HepG2 (cell line): Measurements from ENCODE around the gene CAPN10. TPM values are rescaled to one million over a fixed set of nuclear protein-coding genes. Genes with fewer than 3 reads are reported as not detected.

ENCODE experiments used
- ATAC-seq: fragments of 200-7000 bp; cut with Tn5 transposase; 3 replicates; pipeline ENCODE4 v1.9.1; 2020; ENCODE audit warnings: mild to moderate bottlenecking, moderate library complexity
- BruUV-seq: library from RNA; stranded (reverse); fragments of 400-500 nt; replicated peaks from 2 replicates; lab custom pipeline; 2021; lab: Mats Ljungman, UMichigan
- CTCF ChIA-PET: fragments of 300-600 bp; formaldehyde crosslinking; extraction: SDS; loops from one replicate; lab custom pipeline; 2021; ENCODE audit warnings: low total read pairs, inconsistent platforms, low intra/inter-chr PET ratio; lab: Yijun Ruan, JAX
- POLR2A ChIA-PET: fragments of 350-600 bp; sonication (Branson Sonifier 250); formaldehyde crosslinking; loops from one replicate; lab custom pipeline; 2020; ENCODE audit warnings: antibody characterized with exemption, inconsistent platforms; lab: Yijun Ruan, JAX
- DNase-seq: peaks from one replicate; pipeline ENCODE4 v3.0.0-alpha.2; 2015; ENCODE audit warnings: low spot score
- FAIRE-seq: peaks from 3 replicates; lab custom pipeline; 2011; peaks lifted over from hg19 to GRCh38; lab: Jason Lieb, UNC
- H2AFZ ChIP-seq: one replicate; pipeline ENCODE4 v1.6.1; 2011; ENCODE audit warnings: low read length, inconsistent platforms
- H3K27ac ChIP-seq: fragments of 300-600 bp; 3 replicates; pipeline ENCODE4 v1.8.0; 2011; ENCODE audit warnings: mixed run types, mild to moderate bottlenecking, mixed read lengths, low read length, inconsistent platforms; ENCODE audit not compliant: insufficient read depth; ENCODE audit errors: extremely low read length
- H3K27me3 ChIP-seq, 2 experiments: fragments of 200-600 bp in 1 of 2; 2 replicates in 1 of 2; 3 replicates in 1 of 2; pipeline versions ENCODE4 v1.6.0 to v1.8.0; 2011; ENCODE audit warnings: low read length in 2 of 2, mild to moderate bottlenecking in 2 of 2, moderate library complexity in 2 of 2, inconsistent platforms in 1 of 2; ENCODE audit not compliant: insufficient read depth in 2 of 2, control insufficient read depth in 1 of 2
- H3K36me3 ChIP-seq, 2 experiments: fragments of 200-600 bp in 1 of 2; replicated peaks in 1 of 2; 2 replicates in 1 of 2; 3 replicates in 1 of 2; pipeline versions ENCODE4 v1.5.1 to v1.8.0; 2011; ENCODE audit warnings: low read length in 2 of 2, inconsistent platforms in 1 of 2; ENCODE audit not compliant: insufficient read depth in 2 of 2, control insufficient read depth in 1 of 2
- H3K4me1 ChIP-seq: 2 replicates; pipeline ENCODE4 v1.5.1; 2012; ENCODE audit warnings: low read length, inconsistent platforms; ENCODE audit not compliant: insufficient read depth
- H3K4me2 ChIP-seq: 2 replicates; pipeline ENCODE4 v1.6.0; 2011; ENCODE audit warnings: low read depth, low read length, inconsistent platforms
- H3K4me3 ChIP-seq, 3 experiments: fragments of 200-600 bp in 1 of 3; sonication (generic), shearing (Covaris generic) in 1 of 3; replicated peaks in 1 of 3; 2 replicates each; pipeline ENCODE4 v1.5.1; 2011 to 2016; ENCODE audit warnings: low read length in 3 of 3, inconsistent platforms in 2 of 3, low read depth in 2 of 3, mild to moderate bottlenecking in 2 of 3, control low read depth in 1 of 3, mixed read lengths in 1 of 3; ENCODE audit not compliant: insufficient read depth in 1 of 3
- H3K79me2 ChIP-seq: one replicate; pipeline ENCODE4 v1.6.1; 2011; ENCODE audit warnings: low read length, inconsistent platforms; ENCODE audit not compliant: insufficient read depth
- H3K9ac ChIP-seq: 2 replicates; pipeline ENCODE4 v1.6.0; 2011; ENCODE audit warnings: mild to moderate bottlenecking, low read depth, low read length, inconsistent platforms; ENCODE audit not compliant: insufficient read depth
- H3K9me3 ChIP-seq: 2 replicates; pipeline ENCODE4 v1.5.1; 2012; ENCODE audit warnings: mild to moderate bottlenecking, low read length
- H4K20me1 ChIP-seq: 2 replicates; pipeline ENCODE4 v1.6.0; 2011; ENCODE audit warnings: inconsistent platforms, mild to moderate bottlenecking, low read length, moderate library complexity; ENCODE audit not compliant: insufficient read depth
- CTCF ChIP-seq: sonication (generic); formaldehyde crosslinking; IDR thresholded peaks from 2 replicates; pipeline ENCODE4 v1.5.0; 2020; ENCODE audit warnings: mild to moderate bottlenecking, missing genetic modification reagents, moderate library complexity
- ETV5 ChIP-seq: IDR thresholded peaks from 2 replicates; pipeline ENCODE4 v1.6.1; 2018; ENCODE audit warnings: missing biosample characterization, missing genetic modification reagents, inconsistent platforms, borderline replicate concordance
- HINFP ChIP-seq: sonication (generic); formaldehyde crosslinking; IDR thresholded peaks from 2 replicates; pipeline ENCODE4 v1.4.0; 2020; ENCODE audit warnings: low read depth, mild to moderate bottlenecking, missing genetic modification reagents
- KDM5A ChIP-seq: fragments of 200-600 bp; sonication (generic); IDR thresholded peaks from 2 replicates; pipeline ENCODE4 v1.7.0; 2018; ENCODE audit warnings: antibody characterized with exemption, mild to moderate bottlenecking, low read length, borderline replicate concordance
- KLF9 ChIP-seq: IDR thresholded peaks from 2 replicates; pipeline ENCODE4 v1.6.1; 2016; ENCODE audit warnings: low read depth
- MAF1 ChIP-seq: sonication (generic); formaldehyde crosslinking; IDR thresholded peaks from 2 replicates; pipeline ENCODE4 v1.5.0; 2020; ENCODE audit warnings: missing genetic modification reagents, borderline replicate concordance
- MAFK ChIP-seq, 2 experiments: IDR thresholded peaks in 1 of 2; conservative IDR thresholded peaks in 1 of 2; 2 replicates each; pipeline ENCODE4 v1.6.1; 2011; ENCODE audit warnings: improper control_type of control experiment in 2 of 2, low read length in 2 of 2
- NKX3-1 ChIP-seq: sonication (generic); formaldehyde crosslinking; IDR thresholded peaks from 2 replicates; pipeline ENCODE4 v1.5.0; 2020; ENCODE audit warnings: missing genetic modification reagents
- NPAS2 ChIP-seq: sonication (generic); formaldehyde crosslinking; IDR thresholded peaks from 2 replicates; pipeline ENCODE4 v1.8.0; 2022; ENCODE audit warnings: mild to moderate bottlenecking, missing genetic modification reagents, borderline replicate concordance
- REL ChIP-seq: sonication (generic); formaldehyde crosslinking; conservative IDR thresholded peaks from 2 replicates; pipeline ENCODE4 v1.8.0; 2022; ENCODE audit warnings: mild to moderate bottlenecking, missing genetic modification reagents, moderate library complexity
- SALL2 ChIP-seq: sonication (generic); formaldehyde crosslinking; IDR thresholded peaks from 2 replicates; pipeline ENCODE4 v1.8.1; 2023; ENCODE audit warnings: mild to moderate bottlenecking, missing genetic modification reagents, inconsistent platforms
- TBX2 ChIP-seq: sonication (generic); formaldehyde crosslinking; IDR thresholded peaks from 2 replicates; pipeline ENCODE4 v1.5.0; 2020; ENCODE audit warnings: missing genetic modification reagents, mild to moderate bottlenecking, borderline replicate concordance
- THYN1 ChIP-seq: sonication (generic); formaldehyde crosslinking; IDR thresholded peaks from 2 replicates; pipeline ENCODE4 v1.8.1; 2023; ENCODE audit warnings: low read depth, mild to moderate bottlenecking, moderate library complexity, missing genetic modification reagents, borderline replicate concordance
- ZNF501 ChIP-seq: sonication (generic); formaldehyde crosslinking; IDR thresholded peaks from 2 replicates; pipeline ENCODE4 v1.5.1; 2020; ENCODE audit warnings: mild to moderate bottlenecking, moderate library complexity, missing genetic modification reagents
- WGBS: methylation state at CpG from one replicate; pipeline ENCODE4 v1.1.6; 2017; ENCODE audit warnings: low lambda C conversion rate; 5-methylcytosine and 5-hydroxymethylcytosine counted together
- in situ Hi-C: cut with HindIII; loops from 2 replicates; pipeline ENCODE4 v1.10.0; 2017; ENCODE audit warnings: low pct_unique_long_range_greater_than_20kb; ENCODE audit not compliant: extremely low pct_ligation_motif_present
- intact Hi-C: fragments of 100-400 bp; cut with micrococcal nuclease; formaldehyde crosslinking; loops from one replicate; pipeline ENCODE4 v1.10.0; 2022; ENCODE audit not compliant: unreplicated experiment
- polyA plus RNA-seq, 8 experiments: library from polyadenylated mRNA; depleted of rRNA in 3 of 8; stranded (reverse) in 7 of 8; unstranded in 1 of 8; fragments of >200 nt; fragmentation: Illumina TruSeq in 4 of 8; extraction: Trizol in 4 of 8; gene quantifications; 2 replicates each; pipeline versions ENCODE4 v1.2.1 to v1.2.3, GENCODE V29; 2011 to 2016; ENCODE audit warnings: low read depth in 4 of 8, missing spikeins in 1 of 8, mixed read lengths in 1 of 8; ENCODE audit not compliant: insufficient read depth in 1 of 8
- total RNA-seq, 5 experiments: library from RNA; depleted of rRNA; stranded (reverse); fragments of >200 nt; fragmentation: Illumina TruSeq; extraction: Trizol; gene quantifications; 2 replicates each; pipeline ENCODE4 v1.2.3, GENCODE V29; 2016; ENCODE audit warnings: low read depth in 1 of 5

CAPN10 gene
- total and polyA plus RNA-seq, 2 of the 13 experiments (the other 11 are each of a cell fraction or from before 2014, with no cell fraction given): 27.6 to 32.4 TPM

- TF ChIP-seq MAFK (conservative IDR thresholded peaks at IDR 0.05 in 1 of 2, IDR thresholded peaks at IDR 0.05 in 1 of 2; ENCODE audit: low read length in 2 of 2) (no peak), ETV5 (CRISPR knock-in tag) (no peak)
These were observed 27.2 kb downstream of the CAPN10 start (continued) for GRCh38 chr2:240613781-240614180.

- H3K4me3 ChIP-seq: no peak overlapping the region
- H3K79me2 ChIP-seq: peaks cover 27% of the 10 kb centered on the region
- peaks cover 22% of the 10 kb centered on the region for H3K9me3 ChIP-seq
- intact Hi-C loops: no loop called here
- in situ Hi-C loops: no loop called here
- DNase-seq (no peak), ATAC-seq (no peak), FAIRE-seq (no peak)
- H3K27ac ChIP-seq: no peak overlapping the region
- WGBS: 76% methylated on average over 9 of the region's 9 CpGs
- ChIA-PET CTCF (no interaction called here), POLR2A (no interaction called here)
- no peak overlapping the region for H3K9ac ChIP-seq
- H3K4me1 ChIP-seq: peaks cover 22% of the 10 kb centered on the region
- no peaks in the 10 kb centered on the region for H3K27me3 ChIP-seq
- TF ChIP-seq THYN1 (CRISPR knock-in tag) (no peak), NKX3-1 (CRISPR knock-in tag) (no peak)
- H3K4me2 ChIP-seq: no peak overlapping the region
- peaks cover 22 to 67% of the 10 kb centered on the region in 2 experiments for H3K36me3 ChIP-seq
- peaks cover 3% of the 10 kb centered on the region; the same call in 1 of the 2 replicates for H4K20me1 ChIP-seq
- no peak overlapping the region for H2AFZ ChIP-seq
- no TSS peak for BruUV-seq
These were observed 27.9 kb downstream of the CAPN10 start for GRCh38 chr2:240614391-240614790.

GRCh38 chr2:240615396-240615795 is 28.9 kb downstream of the CAPN10 start:
- Histone ChIP-seq H3K79me2 (peaks cover 19% of the 10 kb centered on the region), H3K27ac (no peak overlapping the region), H3K36me3 (peaks cover 26 to 70% of the 10 kb centered on the region in 2 experiments), H3K27me3 (no peaks in the 10 kb centered on the region; a peak in 1 of 5 replicates), H4K20me1 (peaks cover 3% of the 10 kb centered on the region; the same call in 1 of the 2 replicates), H3K4me2 (no peak overlapping the region), H2AFZ (no peak overlapping the region), H3K9ac (no peak overlapping the region), H3K4me3 (no peak overlapping the region), H3K9me3 (peaks cover 22% of the 10 kb centered on the region), H3K4me1 (peaks cover 16% of the 10 kb centered on the region)
- DNase-seq (no peak), ATAC-seq (no peak), FAIRE-seq (no peak)
- POLR2A ChIA-PET: no interaction called here
- intact Hi-C loops: no loop called here
- CTCF ChIA-PET: no interaction called here
- BruUV-seq: no TSS peak
- no peak for TF ChIP-seq KLF9 (CRISPR knock-in tag)
- TF ChIP-seq SALL2: no peak
- no peak for TF ChIP-seq MAF1 (CRISPR knock-in tag)
- TF ChIP-seq CTCF (CRISPR knock-in tag): no peak
- no peak for TF ChIP-seq REL (CRISPR knock-in tag)
- TF ChIP-seq KDM5A: no peak
- TF ChIP-seq ZNF501 (CRISPR knock-in tag): no peak
- no peak for TF ChIP-seq NPAS2 (CRISPR knock-in tag)
- no peak for TF ChIP-seq TBX2
- no peak for TF ChIP-seq HINFP (CRISPR knock-in tag)
- in situ Hi-C loops: no loop called here
- WGBS: 75% methylated on average over 2 of the region's 2 CpGs
